Adrenal gland (tissue), 12 donors: ENCODE results near the gene ZSCAN16. TPM values are rescaled to one million over a fixed set of nuclear protein-coding genes. Genes with fewer than 3 reads are reported as not detected.

Experiments
- DNase-seq, 7 donors: peaks; one replicate each; pipeline ENCODE4 v3.0.0-alpha.2; 2019 to 2020
- H3K27ac ChIP-seq, 5 donors: fragments of 200-600 bp; sonication (generic) in 4 of 5; 1 replicate in 3 of 5; 2 replicates in 2 of 5; pipeline versions ENCODE4 v1.5.1 to v1.8.0; 2016 to 2020; ENCODE audit warnings: mild to moderate bottlenecking in 1 of 5
- H3K27me3 ChIP-seq: fragments of 200-600 bp; 2 replicates; pipeline ENCODE4 v1.8.0; 2021
- H3K36me3 ChIP-seq, 2 donors: fragments of 200-600 bp; replicated peaks in 1 of 2; 1 replicate in 1 of 2; 2 replicates in 1 of 2; pipeline versions ENCODE4 v1.5.1 to v1.8.0; 2018 to 2022
- H3K4me1 ChIP-seq, 2 donors: fragments of 200-600 bp; replicated peaks in 1 of 2; 1 replicate in 1 of 2; 2 replicates in 1 of 2; pipeline versions ENCODE4 v1.5.1 to v1.8.0; 2018 to 2021
- H3K4me3 ChIP-seq, 4 donors: fragments of 200-600 bp; sonication (generic) in 3 of 4; one replicate each; pipeline ENCODE4 v1.5.1; 2016 to 2018
- H3K9me3 ChIP-seq, 3 donors: fragments of 200-600 bp; sonication (generic) in 1 of 3; replicated peaks in 1 of 3; 1 replicate in 2 of 3; 2 replicates in 1 of 3; pipeline versions ENCODE4 v1.5.1 to v1.8.0; 2016 to 2021
- POLR2A ChIP-seq, 2 donors: fragments of 450-650 bp; IDR thresholded peaks; one replicate each; pipeline ENCODE4 v1.6.1; 2017; ENCODE audit warnings: antibody characterized with exemption in 2 of 2, mild to moderate bottlenecking in 2 of 2, moderate library complexity in 1 of 2
- WGBS, 4 donors: extraction: QIAGEN DNeasy Blood & Tissue Kit in 2 of 4; methylation state at CpG; one replicate each; pipeline versions ENCODE4 v1.1.5 to v1.1.7; 2013 to 2017; 5-methylcytosine and 5-hydroxymethylcytosine counted together
- intact Hi-C, 2 donors: fragments of 100-400 bp; cut with DNase I; formaldehyde crosslinking; loops; one replicate each; pipeline versions ENCODE4 v1.14.1 to v1.15.0; 2022 to 2023
- polyA plus RNA-seq, 3 donors: library from polyadenylated mRNA; stranded (reverse); fragments of 200-250 nt in 2 of 3; fragments of 350-450 nt in 1 of 3; fragmentation: Illumina TruSeq in 1 of 3; extraction: RNeasy Lipid Tissue Mini Kit (QIAGEN cat#74804) in 1 of 3; gene quantifications; one replicate each; pipeline ENCODE4 v1.2.3, GENCODE V29; 2013 to 2014
- total RNA-seq, 9 donors: library from RNA; depleted of rRNA in 4 of 9; stranded (reverse); fragments of >200 nt in 4 of 9; fragments of 120-200 nt in 1 of 9; fragmentation: NEBNext Ultra II Directional in 1 of 9; extraction: Animal tissue kit (Norgen Biotek cat#: 25700) in 1 of 9; gene quantifications; one replicate each; pipeline versions ENCODE4 v1.1.0 to v1.2.4, GENCODE V29; 2013 to 2023
- TF ChIP-seq, protein P1 (sequence below), 6 experiments: fragments of 450-650 bp in 4 of 6; fragments of 200-600 bp in 2 of 6; sonication (generic) in 1 of 6; IDR thresholded peaks; 1 replicate in 5 of 6; 2 replicates in 1 of 6; pipeline versions ENCODE4 v1.5.1 to v1.8.0; 2016 to 2021; ENCODE audit warnings: antibody characterized with exemption in 6 of 6, mild to moderate bottlenecking in 2 of 6, moderate library complexity in 1 of 6
- donor health status: healthy with polysubstance abuse.
- donor health status: Bipolar disorder and iron deficiency.
- donor health status: DM: yes; HTN: yes; CAD: no.
- donor health status: DM: no; HTN: no; CAD: no.
- donor health status: DM: no; HTN: no; CAD: no.
- donor health status: DM: yes; HTN: yes; CAD: no.

Gene ZSCAN16
- total and polyA plus RNA-seq, 12 donors = 1.8 to 9.6 (median 4.5) TPM

DNA sequence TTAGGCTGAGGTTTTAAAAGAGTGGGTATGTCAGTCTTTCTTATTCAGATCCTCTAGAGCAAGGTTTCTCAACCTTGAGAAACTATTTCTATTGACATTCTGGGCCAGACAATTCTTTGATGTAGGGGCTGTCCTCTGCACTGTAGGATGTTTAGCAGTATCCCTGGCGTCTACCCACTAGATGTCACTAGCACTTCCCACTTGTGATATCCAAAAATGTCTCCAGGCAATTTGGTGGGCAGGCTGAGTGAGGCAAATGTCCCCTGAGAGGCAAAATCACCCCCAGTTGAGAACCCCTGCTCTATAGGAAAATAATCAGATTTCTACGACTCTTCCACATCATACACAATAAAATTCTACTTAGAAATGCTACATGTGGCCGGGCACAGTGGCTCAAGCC, 9.6 kb downstream of the ZSCAN16 start:
- intact Hi-C loops = loop anchor here (5.0 to 10.0 kb wide), 2 partner anchors 221 to 223 kb away; no protein-coding TSS in a partner anchor
- no peaks in the 10 kb centered on the region for H3K27me3 ChIP-seq
- DNase-seq = peak in 3 of 7 donors; percentile 22 to 25 (median 23)
- H3K27ac ChIP-seq = peak overlapping the region in 2 of 5 donors; percentile 8 to 15
- TF ChIP-seq, protein P1, sequence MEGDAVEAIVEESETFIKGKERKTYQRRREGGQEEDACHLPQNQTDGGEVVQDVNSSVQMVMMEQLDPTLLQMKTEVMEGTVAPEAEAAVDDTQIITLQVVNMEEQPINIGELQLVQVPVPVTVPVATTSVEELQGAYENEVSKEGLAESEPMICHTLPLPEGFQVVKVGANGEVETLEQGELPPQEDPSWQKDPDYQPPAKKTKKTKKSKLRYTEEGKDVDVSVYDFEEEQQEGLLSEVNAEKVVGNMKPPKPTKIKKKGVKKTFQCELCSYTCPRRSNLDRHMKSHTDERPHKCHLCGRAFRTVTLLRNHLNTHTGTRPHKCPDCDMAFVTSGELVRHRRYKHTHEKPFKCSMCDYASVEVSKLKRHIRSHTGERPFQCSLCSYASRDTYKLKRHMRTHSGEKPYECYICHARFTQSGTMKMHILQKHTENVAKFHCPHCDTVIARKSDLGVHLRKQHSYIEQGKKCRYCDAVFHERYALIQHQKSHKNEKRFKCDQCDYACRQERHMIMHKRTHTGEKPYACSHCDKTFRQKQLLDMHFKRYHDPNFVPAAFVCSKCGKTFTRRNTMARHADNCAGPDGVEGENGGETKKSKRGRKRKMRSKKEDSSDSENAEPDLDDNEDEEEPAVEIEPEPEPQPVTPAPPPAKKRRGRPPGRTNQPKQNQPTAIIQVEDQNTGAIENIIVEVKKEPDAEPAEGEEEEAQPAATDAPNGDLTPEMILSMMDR (IDR thresholded peaks at IDR 0.05) = peak in 3 of 6 experiments; percentile 25 to 30 (median 29)
- no peak for TF ChIP-seq POLR2A (IDR thresholded peaks at IDR 0.05)
- H3K4me1 ChIP-seq = peaks cover 5 to 31% of the 10 kb centered on the region in 2 donors
- H3K9me3 ChIP-seq = no peaks in the 10 kb centered on the region
- H3K4me3 ChIP-seq = no peak overlapping the region
- peaks cover 0 to 6% of the 10 kb centered on the region in 2 donors for H3K36me3 ChIP-seq
- 46 to 58% (median 52%) methylated on average over 3 of the region's 3 CpGs for WGBS, 4 donors

DNA sequence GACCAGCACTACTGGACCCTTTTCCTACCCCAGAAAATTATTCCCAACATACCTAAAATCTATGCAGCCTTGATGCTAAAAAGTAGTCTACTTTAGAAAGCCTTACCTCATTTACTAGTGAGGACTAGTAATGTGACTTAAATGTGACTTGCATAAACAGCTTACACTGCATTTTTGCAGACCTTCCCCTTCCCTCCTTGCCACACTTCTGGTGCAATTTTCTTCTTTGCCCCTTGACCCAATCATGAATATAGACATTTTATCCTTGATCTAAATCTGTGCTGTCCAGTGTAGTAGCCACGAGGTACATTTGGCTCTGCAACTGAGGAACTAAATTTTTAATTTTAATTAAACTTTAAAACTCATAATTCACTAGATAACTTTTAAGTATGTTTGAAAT, 10.3 kb downstream of the ZSCAN16 start:
- 32 to 49% (median 38%) methylated on average over 1 of the region's 1 CpG for WGBS, 4 donors
- TF ChIP-seq, protein P1 (IDR thresholded peaks at IDR 0.05) = no peak
- no peak for TF ChIP-seq POLR2A (IDR thresholded peaks at IDR 0.05)
- peak overlapping the region in 1 of 5 donors; percentile 15 for H3K27ac ChIP-seq
- peaks cover 5 to 31% of the 10 kb centered on the region in 2 donors for H3K4me1 ChIP-seq
- no peaks in the 10 kb centered on the region for H3K36me3 ChIP-seq
- intact Hi-C loops = loop anchor here (5.0 to 10.0 kb wide), 2 partner anchors 220 to 223 kb away; no protein-coding TSS in a partner anchor
- no peaks in the 10 kb centered on the region for H3K27me3 ChIP-seq
- no peak overlapping the region for H3K4me3 ChIP-seq
- H3K9me3 ChIP-seq = no peaks in the 10 kb centered on the region
- DNase-seq = no peak

DNA sequence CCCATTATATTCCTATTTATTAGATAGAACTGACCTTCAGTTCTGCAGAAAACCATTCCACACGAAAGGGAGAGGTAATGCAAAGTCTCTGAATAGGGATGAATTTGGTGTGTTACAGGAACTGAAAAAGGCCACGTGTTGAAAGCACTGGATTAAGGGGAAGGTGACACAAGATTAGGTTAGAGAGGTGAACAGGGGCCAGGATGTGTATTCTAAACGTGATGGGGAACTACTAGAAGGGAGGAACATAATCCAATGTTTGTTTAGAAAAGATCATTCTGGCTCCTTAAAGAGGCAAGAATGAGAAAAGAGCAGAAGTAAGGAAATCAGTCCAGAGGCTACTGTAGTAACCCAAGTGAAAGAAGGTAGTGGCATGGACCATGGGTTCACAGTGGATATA, 11.0 kb downstream of the ZSCAN16 start:
- no peak for DNase-seq

More for the DNA sequence above, 11.0 kb downstream of the ZSCAN16 start:
- Histone ChIP-seq H3K27ac (peak overlapping the region in 1 of 5 donors; percentile 94), H3K4me3 (no peak overlapping the region), H3K9me3 (no peaks in the 10 kb centered on the region), H3K27me3 (no peaks in the 10 kb centered on the region), H3K36me3 (no peaks in the 10 kb centered on the region), H3K4me1 (peaks cover 5 to 31% of the 10 kb centered on the region in 2 donors)
- TF ChIP-seq POLR2A (IDR thresholded peaks at IDR 0.05) = no peak
- TF ChIP-seq, protein P1 (IDR thresholded peaks at IDR 0.05) = no peak
- WGBS, 4 donors = 22 to 28% (median 23%) methylated on average over 3 of the region's 3 CpGs
- intact Hi-C loops = loop anchor here in 1 of 2 donors (10.0 kb wide), 1 partner anchor 219 kb away; no protein-coding TSS in a partner anchor
